ENCODE data around the gene TMEM131. TPM values are rescaled to one million over a fixed set of nuclear protein-coding genes. Genes with fewer than 3 reads are reported as not detected.

Gene TMEM131
- total RNA-seq, 1 experiment from 2014 or later: 28.9 TPM

DNA sequence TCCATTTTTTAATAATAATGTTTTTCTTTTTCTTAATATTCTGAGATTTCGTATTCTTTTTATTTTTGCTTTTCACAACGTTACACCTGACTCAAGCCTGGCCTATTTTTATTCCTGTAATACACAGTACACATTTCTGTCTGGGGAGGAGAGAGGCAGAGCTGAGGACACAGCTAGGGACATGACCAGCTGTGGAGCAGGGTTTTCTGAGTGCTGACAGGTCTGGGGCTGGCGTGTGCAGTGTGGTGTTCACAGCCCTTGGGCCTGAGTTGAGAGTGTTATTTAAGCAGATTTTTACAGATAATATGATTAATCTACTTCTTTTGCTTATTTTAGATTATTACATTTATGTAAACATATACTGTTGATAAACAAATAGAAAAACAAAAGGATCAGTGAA is 226.4 kb downstream of the TMEM131 start:
- Histone ChIP-seq H3K4me3 (ENCODE audit: low read depth, low read length, poor library complexity, severe bottlenecking) (no peak overlapping the region), H3K36me3 (ENCODE audit: insufficient read depth, low read length, poor library complexity, severe bottlenecking) (no peaks in the 10 kb centered on the region), H3K4me1 (ENCODE audit: insufficient read depth, low read length, poor library complexity, severe bottlenecking) (no peaks in the 10 kb centered on the region), H3K27me3 (replicated peaks; ENCODE audit: insufficient read depth, low read depth, low read length, poor library complexity) (no peaks in the 10 kb centered on the region), H3K27ac (ENCODE audit: low read depth, low read length, poor library complexity, severe bottlenecking) (no peak overlapping the region), H3K9me3 (ENCODE audit: low read depth, low read length, poor library complexity, severe bottlenecking) (no peaks in the 10 kb centered on the region)
- no peak for DNase-seq (ENCODE audit: low spot score)
- POLR2A ChIA-PET (ENCODE audit: low non-redundant PET): no interaction called here
- intact Hi-C loops (cut with micrococcal nuclease; ENCODE audit: unreplicated experiment): no loop called here
- no TSS peak for BruUV-seq (replicated peaks)
- CTCF ChIA-PET: no interaction called here
- TF ChIP-seq EZH2 (IDR thresholded peaks at IDR 0.05; ENCODE audit: borderline replicate concordance, low read depth, low read length, poor library complexity, severe bottlenecking) (no peak), CTCF (conservative IDR thresholded peaks at IDR 0.05; ENCODE audit: low read depth, low read length) (no peak)

DNA sequence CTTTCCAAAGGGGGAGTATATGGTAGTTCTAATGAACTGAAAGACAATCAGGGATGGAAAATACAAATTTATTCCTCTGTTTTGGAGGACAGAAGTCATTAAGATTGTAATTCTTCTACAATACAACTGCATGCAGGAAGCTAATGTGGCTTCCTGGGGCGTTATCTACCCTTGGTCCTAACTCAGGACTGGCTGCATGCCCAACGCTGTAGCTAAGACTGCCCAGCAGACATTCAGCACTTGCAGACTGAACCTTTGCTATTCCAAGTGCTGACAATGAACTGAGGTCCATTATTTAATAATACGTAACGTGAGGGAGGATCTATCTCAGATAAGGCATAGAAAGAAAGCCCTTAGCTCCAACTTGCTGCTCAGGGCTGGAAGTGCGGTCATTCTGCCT is 229.2 kb downstream of the TMEM131 start:
- Histone ChIP-seq H3K36me3 (ENCODE audit: insufficient read depth, low read length, poor library complexity, severe bottlenecking) (no peaks in the 10 kb centered on the region), H3K4me3 (ENCODE audit: low read depth, low read length, poor library complexity, severe bottlenecking) (no peak overlapping the region), H3K27me3 (replicated peaks; ENCODE audit: insufficient read depth, low read depth, low read length, poor library complexity) (no peaks in the 10 kb centered on the region), H3K9me3 (ENCODE audit: low read depth, low read length, poor library complexity, severe bottlenecking) (no peaks in the 10 kb centered on the region), H3K27ac (ENCODE audit: low read depth, low read length, poor library complexity, severe bottlenecking) (no peak overlapping the region), H3K4me1 (ENCODE audit: insufficient read depth, low read length, poor library complexity, severe bottlenecking) (no peaks in the 10 kb centered on the region)
- no peak for DNase-seq (ENCODE audit: low spot score)
- TF ChIP-seq CTCF (conservative IDR thresholded peaks at IDR 0.05; ENCODE audit: low read depth, low read length) (no peak), EZH2 (IDR thresholded peaks at IDR 0.05; ENCODE audit: borderline replicate concordance, low read depth, low read length, poor library complexity, severe bottlenecking) (no peak)
- no TSS peak for BruUV-seq (replicated peaks)
- POLR2A ChIA-PET (ENCODE audit: low non-redundant PET): no interaction called here
- intact Hi-C loops (cut with micrococcal nuclease; ENCODE audit: unreplicated experiment): no loop called here
- CTCF ChIA-PET: no interaction called here

DNA sequence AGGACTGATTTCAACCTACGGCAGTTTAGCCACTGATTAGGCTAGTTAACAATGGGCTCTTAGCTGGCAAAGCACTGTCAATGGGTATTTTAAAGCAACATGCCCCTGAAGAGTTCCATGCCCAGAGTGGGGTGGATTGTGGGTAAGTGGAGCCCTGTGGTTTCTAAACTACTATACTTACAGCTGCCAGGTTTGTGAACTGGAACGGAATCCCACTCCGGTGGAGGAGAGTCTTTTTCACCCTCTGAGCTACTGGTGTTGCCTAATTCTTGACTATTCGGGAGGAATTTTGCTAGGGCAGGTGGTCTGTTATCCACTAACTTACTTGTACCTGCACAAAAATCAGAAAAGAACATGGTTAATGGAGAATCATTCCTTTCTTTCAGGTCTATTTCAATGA is 229.8 kb downstream of the TMEM131 start:
- TF ChIP-seq EZH2 (IDR thresholded peaks at IDR 0.05; ENCODE audit: borderline replicate concordance, low read depth, low read length, poor library complexity, severe bottlenecking): no peak
- TF ChIP-seq CTCF (conservative IDR thresholded peaks at IDR 0.05; ENCODE audit: low read depth, low read length): no peak
- POLR2A ChIA-PET (ENCODE audit: low non-redundant PET): interaction anchor here (0.6 kb wide), 1 partner anchor 315 kb away, joined by 3 read pairs; no protein-coding TSS in a partner anchor
- no peaks in the 10 kb centered on the region for H3K9me3 ChIP-seq (ENCODE audit: low read depth, low read length, poor library complexity, severe bottlenecking)
- H3K27ac ChIP-seq (ENCODE audit: low read depth, low read length, poor library complexity, severe bottlenecking): no peak overlapping the region
- no TSS peak for BruUV-seq (replicated peaks)
- DNase-seq (ENCODE audit: low spot score): no peak
- H3K27me3 ChIP-seq (replicated peaks; ENCODE audit: insufficient read depth, low read depth, low read length, poor library complexity): no peaks in the 10 kb centered on the region
- intact Hi-C loops (cut with micrococcal nuclease; ENCODE audit: unreplicated experiment): no loop called here
- H3K4me3 ChIP-seq (ENCODE audit: low read depth, low read length, poor library complexity, severe bottlenecking): no peak overlapping the region
- H3K36me3 ChIP-seq (ENCODE audit: insufficient read depth, low read length, poor library complexity, severe bottlenecking): no peaks in the 10 kb centered on the region
- CTCF ChIA-PET: no interaction called here
- no peaks in the 10 kb centered on the region for H3K4me1 ChIP-seq (ENCODE audit: insufficient read depth, low read length, poor library complexity, severe bottlenecking)
